ENCODE results near the gene TIPRL. TPM values are rescaled to one million over a fixed set of nuclear protein-coding genes. Genes with fewer than 3 reads are reported as not detected.
"Not testable (repeated sequence)": the region's sequence is repeated elsewhere in the genome, so short reads cannot be mapped to it uniquely, and the experiment has no call there.

The TIPRL gene
- total RNA-seq, 2 donors from 2014 or later, result 4.9 to 10.1 TPM

DNA sequence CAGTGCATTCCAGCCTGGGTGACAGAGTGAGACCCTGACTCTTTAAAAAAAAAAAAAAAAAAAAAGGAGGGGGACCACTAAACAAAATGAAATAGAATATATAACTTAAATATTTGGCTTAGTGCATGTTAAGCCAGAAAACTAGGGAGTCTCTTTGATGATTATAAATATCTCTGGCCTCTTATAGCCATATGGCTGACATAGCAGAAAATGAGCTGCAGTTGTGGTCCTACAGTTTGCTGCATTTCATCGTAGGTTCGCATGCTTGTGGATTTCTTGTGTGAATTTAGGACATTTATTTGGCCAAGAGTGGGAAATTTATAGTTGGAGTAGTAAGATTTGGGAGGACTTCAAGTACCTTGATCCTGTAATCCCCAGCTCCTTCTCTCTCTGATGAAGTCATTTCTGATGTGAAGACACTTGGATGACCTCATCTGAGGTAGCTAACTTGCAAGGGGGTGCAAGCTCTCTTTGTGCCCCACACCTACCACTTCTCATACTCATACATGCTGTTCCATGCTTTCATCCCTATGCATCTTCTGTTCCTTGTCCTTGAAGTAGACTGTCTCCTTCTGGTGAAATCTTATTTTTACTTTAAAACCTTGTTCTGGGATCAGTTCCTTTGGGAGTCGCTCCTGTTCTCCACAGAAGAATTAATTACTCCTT is 6.4 kb upstream of the TIPRL start:
- 82 to 88% methylated on average over 3 of the region's 3 CpGs for WGBS, 2 donors
- no peaks in the 10 kb centered on the region for H3K4me1 ChIP-seq
- intact Hi-C loops (cut with DNase I), result no loop called here

DNA sequence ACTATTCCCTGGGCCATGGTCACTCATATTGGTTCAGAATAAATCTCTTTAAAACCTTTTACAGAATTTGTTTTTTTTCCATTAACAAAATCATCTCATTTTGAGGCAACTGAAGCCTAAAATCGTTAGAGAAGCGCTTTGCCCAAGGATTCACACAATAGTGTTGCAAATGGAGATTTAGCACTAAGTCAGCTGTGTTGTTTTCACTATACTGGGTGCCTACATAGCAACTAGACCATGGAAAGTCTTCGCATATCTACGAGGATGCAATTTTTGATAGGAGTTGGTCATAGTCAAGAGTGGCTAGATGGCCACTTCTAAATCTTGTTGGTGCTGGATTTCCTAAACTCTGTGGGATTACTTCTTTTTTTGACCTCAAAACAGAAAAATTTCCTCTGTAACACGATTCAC is 530 bp upstream of the TIPRL start:
- 70 to 71% methylated on average over 5 of the region's 5 CpGs for WGBS, 2 donors
- ATAC-seq (no peak), DNase-seq (no peak)
- Histone ChIP-seq H3K27me3 (no peaks in the 10 kb centered on the region), H3K4me3 (peak overlapping the region in 1 of 2 donors; percentile 82), H3K27ac (peak overlapping the region; percentile 88 to 92 (median 92)), H3K36me3 (replicated peaks in 1 of 2; ENCODE audit: insufficient read depth in 1 of 2, low read depth in 2 of 2) (no peaks in the 10 kb centered on the region), H3K9me3 (no peaks in the 10 kb centered on the region), H3K4me1 (peaks cover 7% of the 10 kb centered on the region)
- TF ChIP-seq, protein P1, sequence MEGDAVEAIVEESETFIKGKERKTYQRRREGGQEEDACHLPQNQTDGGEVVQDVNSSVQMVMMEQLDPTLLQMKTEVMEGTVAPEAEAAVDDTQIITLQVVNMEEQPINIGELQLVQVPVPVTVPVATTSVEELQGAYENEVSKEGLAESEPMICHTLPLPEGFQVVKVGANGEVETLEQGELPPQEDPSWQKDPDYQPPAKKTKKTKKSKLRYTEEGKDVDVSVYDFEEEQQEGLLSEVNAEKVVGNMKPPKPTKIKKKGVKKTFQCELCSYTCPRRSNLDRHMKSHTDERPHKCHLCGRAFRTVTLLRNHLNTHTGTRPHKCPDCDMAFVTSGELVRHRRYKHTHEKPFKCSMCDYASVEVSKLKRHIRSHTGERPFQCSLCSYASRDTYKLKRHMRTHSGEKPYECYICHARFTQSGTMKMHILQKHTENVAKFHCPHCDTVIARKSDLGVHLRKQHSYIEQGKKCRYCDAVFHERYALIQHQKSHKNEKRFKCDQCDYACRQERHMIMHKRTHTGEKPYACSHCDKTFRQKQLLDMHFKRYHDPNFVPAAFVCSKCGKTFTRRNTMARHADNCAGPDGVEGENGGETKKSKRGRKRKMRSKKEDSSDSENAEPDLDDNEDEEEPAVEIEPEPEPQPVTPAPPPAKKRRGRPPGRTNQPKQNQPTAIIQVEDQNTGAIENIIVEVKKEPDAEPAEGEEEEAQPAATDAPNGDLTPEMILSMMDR (IDR thresholded peaks at IDR 0.05), result no peak
- no peak for TF ChIP-seq POLR2A (IDR thresholded peaks at IDR 0.05)
- intact Hi-C loops (cut with DNase I), result no loop called here

More for the DNA sequence above, 6.4 kb upstream of the TIPRL start:
- H3K36me3 ChIP-seq (replicated peaks in 1 of 2; ENCODE audit: insufficient read depth in 1 of 2, low read depth in 2 of 2), result no peaks in the 10 kb centered on the region
- ATAC-seq (no peak), DNase-seq (no peak)
- no peak overlapping the region for H3K27ac ChIP-seq
- TF ChIP-seq, protein P1 (IDR thresholded peaks at IDR 0.05), result no peak
- no peak for TF ChIP-seq POLR2A (IDR thresholded peaks at IDR 0.05)
- no peaks in the 10 kb centered on the region for H3K27me3 ChIP-seq
- no peaks in the 10 kb centered on the region for H3K9me3 ChIP-seq
- H3K4me3 ChIP-seq, result no peak overlapping the region

DNA sequence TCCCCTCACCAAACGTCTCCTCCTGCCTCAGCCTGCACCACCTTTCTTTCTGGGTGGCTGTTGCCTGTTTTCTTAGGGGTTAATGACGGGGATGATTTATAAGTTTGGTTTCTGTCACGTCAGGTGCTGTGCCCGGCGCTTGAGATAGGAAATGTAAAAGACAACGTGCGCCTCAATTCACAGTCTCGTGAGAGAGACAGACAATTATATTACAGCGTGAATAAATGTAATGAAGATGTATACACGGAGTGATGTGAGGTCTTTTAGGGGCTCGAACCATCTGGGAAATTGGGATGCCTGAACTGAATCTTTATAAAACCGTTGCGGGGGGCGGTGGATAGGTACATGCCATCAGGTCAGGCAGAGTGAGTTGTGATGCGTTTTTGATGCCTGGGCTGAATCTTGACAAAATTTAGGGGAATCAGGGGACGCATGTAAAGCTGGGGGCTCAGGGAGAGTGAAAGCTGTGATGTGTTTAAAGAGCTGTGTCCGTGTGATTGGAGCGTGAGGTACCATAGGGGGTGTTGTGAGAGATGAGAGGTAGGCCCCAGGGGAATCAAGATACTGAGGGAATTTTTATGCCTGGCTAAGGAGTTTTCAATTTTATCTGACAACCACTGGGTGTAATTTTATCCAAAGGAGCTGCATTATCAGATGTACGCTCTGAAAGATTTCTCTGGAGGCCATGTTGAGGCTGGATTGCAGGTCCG is 831 bp downstream of the TIPRL start:
- TF ChIP-seq, protein P1 (IDR thresholded peaks at IDR 0.05), result no peak
- no peak for TF ChIP-seq POLR2A (IDR thresholded peaks at IDR 0.05)
- ATAC-seq (no peak), DNase-seq (no peak)
- Histone ChIP-seq H3K9me3 (no peaks in the 10 kb centered on the region), H3K4me1 (peaks cover 7% of the 10 kb centered on the region), H3K4me3 (peak overlapping the region; percentile 62 to 82), H3K36me3 (replicated peaks in 1 of 2; ENCODE audit: insufficient read depth in 1 of 2, low read depth in 2 of 2) (no peaks in the 10 kb centered on the region), H3K27ac (peak overlapping the region; percentile 88 to 92 (median 92)), H3K27me3 (no peaks in the 10 kb centered on the region)
- 2 to 3% methylated on average over 20 of the region's 20 CpGs for WGBS, 2 donors
- intact Hi-C loops (cut with DNase I), result no loop called here

DNA sequence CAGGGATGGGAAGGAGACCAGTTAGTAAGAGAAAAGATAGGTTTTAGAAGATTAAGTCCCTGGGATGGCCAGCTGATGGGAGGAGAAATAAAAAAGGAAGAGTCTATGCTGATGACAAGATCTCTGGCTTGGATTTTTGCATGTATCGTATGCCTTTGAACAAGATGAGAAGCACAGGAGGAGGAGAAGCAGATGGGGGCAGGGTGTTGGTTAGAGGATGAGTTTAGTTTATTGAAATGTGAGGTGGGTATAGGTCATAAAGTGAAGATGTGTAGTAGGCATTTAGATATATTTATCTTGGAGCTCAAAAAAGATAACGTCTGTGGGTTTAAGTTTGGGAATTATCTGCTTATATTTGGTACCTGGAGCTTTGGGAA is 1.4 kb downstream of the TIPRL start:
- intact Hi-C loops (cut with DNase I), result no loop called here
- H3K27me3 ChIP-seq, result no peaks in the 10 kb centered on the region
- ATAC-seq, result no peak
- H3K36me3 ChIP-seq (replicated peaks in 1 of 2; ENCODE audit: insufficient read depth in 1 of 2, low read depth in 2 of 2), result no peaks in the 10 kb centered on the region
- WGBS, 2 donors, result 29 to 41% methylated on average over 2 of the region's 2 CpGs
- no peak for DNase-seq
- no peak overlapping the region for H3K4me3 ChIP-seq
- peaks cover 7% of the 10 kb centered on the region for H3K4me1 ChIP-seq
- no peaks in the 10 kb centered on the region for H3K9me3 ChIP-seq
- H3K27ac ChIP-seq, result peak overlapping the region in 2 of 4 donors; percentile 91 to 92
- TF ChIP-seq POLR2A (IDR thresholded peaks at IDR 0.05), result no peak
- TF ChIP-seq, protein P1 (IDR thresholded peaks at IDR 0.05), result no peak

DNA sequence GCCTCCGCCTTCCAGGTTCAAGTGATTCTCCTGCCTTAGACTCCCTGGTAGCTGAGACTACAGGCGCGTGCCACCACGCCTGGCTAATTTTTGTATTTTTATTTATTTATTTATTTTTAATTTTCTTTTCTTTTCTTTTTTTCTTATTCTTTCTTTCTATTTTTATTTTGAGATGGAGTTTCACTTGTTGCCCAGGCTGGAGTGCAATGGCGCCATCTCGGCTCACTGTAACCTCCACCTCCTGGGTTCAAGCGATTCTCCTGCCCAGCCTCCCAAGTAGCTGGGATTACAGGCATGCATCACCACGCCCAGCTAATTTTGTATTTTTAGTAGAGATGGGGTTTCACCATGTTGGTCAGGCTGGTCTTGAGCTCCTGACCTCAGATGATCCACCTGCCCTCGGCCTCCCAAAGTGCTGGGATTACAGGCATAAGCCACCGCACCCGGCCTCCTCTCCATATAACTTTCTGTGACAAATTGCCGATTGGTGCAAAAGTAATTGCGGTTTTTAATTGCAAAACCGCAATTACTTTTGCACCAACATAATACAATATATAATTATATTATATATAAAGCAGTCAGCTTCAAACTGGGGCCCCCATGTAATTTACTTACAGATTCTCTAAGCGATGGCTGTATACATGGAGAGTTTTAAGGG is 2.4 kb downstream of the TIPRL start:
- H3K36me3 ChIP-seq (replicated peaks in 1 of 2; ENCODE audit: insufficient read depth in 1 of 2, low read depth in 2 of 2); H3K4me1 ChIP-seq; H3K27me3 ChIP-seq; intact Hi-C loops (cut with DNase I); H3K27ac ChIP-seq; DNase-seq; ATAC-seq; H3K4me3 ChIP-seq; H3K9me3 ChIP-seq: not testable (repeated sequence)
- 94 to 95% methylated on average over 15 of the region's 15 CpGs for WGBS, 2 donors
